CD4-positive, alpha-beta T cell (primary cell): ENCODE data around the gene MTRF1L. TPM values are rescaled to one million over a fixed set of nuclear protein-coding genes. Genes with fewer than 3 reads are reported as not detected.
"Not testable (repeated sequence)": the region's sequence is repeated elsewhere in the genome, so short reads cannot be mapped to it uniquely, and the experiment has no call there.

Source experiments
- ATAC-seq: fragments of 200-7000 bp; cut with Tn5 transposase; one replicate; pipeline ENCODE4 v1.10.0; 2022; ENCODE audit warnings: mild to moderate bottlenecking; ENCODE audit not compliant: poor library complexity
- CTCF ChIA-PET: fragments of 350-600 bp; sonication (Branson Sonifier 250); formaldehyde crosslinking; loops from one replicate; lab custom pipeline; 2021; ENCODE audit warnings: antibody characterized with exemption, inconsistent platforms; lab: Charles Lee
- POLR2A ChIA-PET: fragments of 350-600 bp; sonication (Branson Sonifier 250); formaldehyde crosslinking; loops from one replicate; lab custom pipeline; 2021; ENCODE audit warnings: antibody characterized with exemption, inconsistent platforms; lab: Charles Lee
- DNase-seq, 14 experiments: peaks; one replicate each; pipeline ENCODE4 v3.0.0-alpha.2; 2013 to 2020; ENCODE audit warnings: mixed read lengths in 2 of 14
- H3K27ac ChIP-seq, 2 donors: one replicate each; pipeline versions ENCODE4 v1.5.1 to v1.7.0; 2013; ENCODE audit warnings: low read length in 2 of 2, low read depth in 1 of 2, mild to moderate bottlenecking in 1 of 2
- H3K27me3 ChIP-seq, 2 experiments: 1 replicate in 1 of 2; 2 replicates in 1 of 2; pipeline versions ENCODE4 v1.6.1 to v1.7.0; 2013; ENCODE audit warnings: low read length in 2 of 2, control low read depth in 1 of 2, mild to moderate bottlenecking in 1 of 2, moderate library complexity in 1 of 2; ENCODE audit not compliant: insufficient read depth in 2 of 2, control insufficient read depth in 1 of 2
- H3K36me3 ChIP-seq: one replicate; pipeline ENCODE4 v1.6.1; 2013; ENCODE audit warnings: low read length, control low read depth; ENCODE audit not compliant: insufficient read depth
- H3K4me1 ChIP-seq: one replicate; pipeline ENCODE4 v1.6.1; 2013; ENCODE audit warnings: low read length, control low read depth; ENCODE audit not compliant: insufficient read depth
- H3K4me3 ChIP-seq: one replicate; pipeline ENCODE4 v1.5.1; 2013; ENCODE audit warnings: mild to moderate bottlenecking, low read length, moderate library complexity
- H3K9me3 ChIP-seq, 2 experiments: 1 replicate in 1 of 2; 2 replicates in 1 of 2; pipeline versions ENCODE4 v1.6.1 to v1.7.0; 2013; ENCODE audit warnings: low read length in 2 of 2, mild to moderate bottlenecking in 2 of 2, control low read depth in 1 of 2, moderate library complexity in 1 of 2; ENCODE audit not compliant: control insufficient read depth in 1 of 2, insufficient read depth in 1 of 2
- H3K27ac Mint-ChIP-seq: one replicate; pipeline ENCODE4 v1.8.0; 2020; ENCODE audit warnings: mixed read lengths
- H3K27me3 Mint-ChIP-seq: one replicate; pipeline ENCODE4 v1.8.0; 2021; ENCODE audit warnings: mixed read lengths
- H3K36me3 Mint-ChIP-seq: one replicate; pipeline ENCODE4 v1.8.0; 2021; ENCODE audit warnings: low read depth, mixed read lengths
- H3K4me1 Mint-ChIP-seq: one replicate; pipeline ENCODE4 v1.8.0; 2021; ENCODE audit warnings: low read depth, mixed read lengths
- H3K4me3 Mint-ChIP-seq: one replicate; pipeline ENCODE4 v1.8.0; 2020; ENCODE audit warnings: mild to moderate bottlenecking, mixed read lengths
- H3K9me3 Mint-ChIP-seq: one replicate; pipeline ENCODE4 v1.8.0; 2020; ENCODE audit warnings: mixed read lengths
- intact Hi-C, 2 experiments: fragments of 100-400 bp; cut with DNase I in 1 of 2; cut with micrococcal nuclease in 1 of 2; formaldehyde crosslinking; loops; one replicate each; pipeline versions ENCODE4 v1.15.1 to v1.9.0; 2023 to 2025; cut with DNase I, micrococcal nuclease
- total RNA-seq, 174 experiments: library from RNA in 2 of 174; stranded (reverse) in 2 of 174; gene quantifications; one replicate each; pipeline ENCODE4 v1.2.3 and lab custom pipeline; 2021 to 2026
- TF ChIP-seq, protein P1 (sequence below): fragments of 200-600 bp; IDR thresholded peaks from one replicate; pipeline ENCODE4 v1.8.0; 2022; ENCODE audit warnings: antibody characterized with exemption, mild to moderate bottlenecking

The MTRF1L gene
- total RNA-seq, 2 experiments from 2014 or later = 9.3 to 11.2 TPM

DNA sequence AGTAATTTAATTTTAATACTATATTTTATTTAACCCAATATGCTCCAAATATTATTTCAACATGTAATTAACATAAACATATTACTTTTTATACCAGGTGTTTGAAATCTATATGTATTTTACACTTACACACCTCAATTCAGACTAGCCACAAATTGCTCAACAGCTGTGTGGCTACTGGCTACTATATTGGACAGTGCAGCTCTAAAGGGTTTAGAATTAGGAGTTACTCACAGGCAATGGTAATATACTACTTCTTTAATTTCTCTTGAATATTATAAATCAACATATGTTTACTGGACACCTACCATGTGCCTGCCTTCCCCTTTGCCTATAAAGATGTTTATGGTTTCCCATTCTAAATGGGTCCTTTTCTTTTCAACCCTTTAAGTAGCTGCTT lies 2.3 kb downstream of the MTRF1L start:
- CTCF ChIA-PET = no interaction called here
- peak overlapping the region; percentile 87 for H3K27ac Mint-ChIP-seq
- no peak for ATAC-seq
- no peak overlapping the region for H3K27ac ChIP-seq
- peaks cover 69% of the 10 kb centered on the region for H3K36me3 Mint-ChIP-seq
- TF ChIP-seq, protein P1, sequence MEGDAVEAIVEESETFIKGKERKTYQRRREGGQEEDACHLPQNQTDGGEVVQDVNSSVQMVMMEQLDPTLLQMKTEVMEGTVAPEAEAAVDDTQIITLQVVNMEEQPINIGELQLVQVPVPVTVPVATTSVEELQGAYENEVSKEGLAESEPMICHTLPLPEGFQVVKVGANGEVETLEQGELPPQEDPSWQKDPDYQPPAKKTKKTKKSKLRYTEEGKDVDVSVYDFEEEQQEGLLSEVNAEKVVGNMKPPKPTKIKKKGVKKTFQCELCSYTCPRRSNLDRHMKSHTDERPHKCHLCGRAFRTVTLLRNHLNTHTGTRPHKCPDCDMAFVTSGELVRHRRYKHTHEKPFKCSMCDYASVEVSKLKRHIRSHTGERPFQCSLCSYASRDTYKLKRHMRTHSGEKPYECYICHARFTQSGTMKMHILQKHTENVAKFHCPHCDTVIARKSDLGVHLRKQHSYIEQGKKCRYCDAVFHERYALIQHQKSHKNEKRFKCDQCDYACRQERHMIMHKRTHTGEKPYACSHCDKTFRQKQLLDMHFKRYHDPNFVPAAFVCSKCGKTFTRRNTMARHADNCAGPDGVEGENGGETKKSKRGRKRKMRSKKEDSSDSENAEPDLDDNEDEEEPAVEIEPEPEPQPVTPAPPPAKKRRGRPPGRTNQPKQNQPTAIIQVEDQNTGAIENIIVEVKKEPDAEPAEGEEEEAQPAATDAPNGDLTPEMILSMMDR = no peak
- DNase-seq = no peak
- H3K36me3 ChIP-seq = peaks cover 21% of the 10 kb centered on the region
- no peaks in the 10 kb centered on the region for H3K27me3 Mint-ChIP-seq
- peaks cover 21% of the 10 kb centered on the region for H3K4me1 ChIP-seq
- H3K4me3 Mint-ChIP-seq = peak overlapping the region; percentile 93
- intact Hi-C loops = no loop called here
- POLR2A ChIA-PET = no interaction called here
- H3K4me3 ChIP-seq = no peak overlapping the region
- no peaks in the 10 kb centered on the region for H3K9me3 ChIP-seq
- H3K4me1 Mint-ChIP-seq = peaks cover 78% of the 10 kb centered on the region
- H3K27me3 ChIP-seq = no peaks in the 10 kb centered on the region
- H3K9me3 Mint-ChIP-seq = no peaks in the 10 kb centered on the region

DNA sequence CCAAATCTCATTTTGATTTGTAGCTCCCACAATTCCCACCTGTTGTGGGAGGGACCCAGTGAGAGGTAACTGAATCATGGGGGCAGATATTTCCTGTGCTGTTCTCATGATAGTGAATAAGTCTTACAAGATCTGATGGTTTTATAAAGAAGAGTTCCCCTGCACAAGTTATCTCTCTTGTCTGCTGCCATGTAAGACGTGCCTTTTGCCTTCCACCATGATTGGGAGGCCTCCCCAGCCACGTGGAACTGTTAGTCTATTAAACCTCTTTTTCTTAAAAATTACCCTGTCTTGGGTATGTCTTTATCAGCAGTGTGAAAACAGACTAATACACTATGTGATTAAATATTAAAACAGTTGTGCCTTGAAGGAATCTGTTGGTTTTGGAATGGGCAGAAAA lies 3.0 kb downstream of the MTRF1L start:
- H3K9me3 ChIP-seq, DNase-seq, H3K9me3 Mint-ChIP-seq, ATAC-seq, POLR2A ChIA-PET, H3K4me3 ChIP-seq, H3K27me3 ChIP-seq, H3K27me3 Mint-ChIP-seq, CTCF ChIA-PET, H3K27ac ChIP-seq: not testable (repeated sequence)
- peak overlapping the region; percentile 64 for H3K27ac Mint-ChIP-seq
- peaks cover 21% of the 10 kb centered on the region for H3K4me1 ChIP-seq
- peak overlapping the region; percentile 39 for H3K4me3 Mint-ChIP-seq
- peaks cover 81% of the 10 kb centered on the region for H3K4me1 Mint-ChIP-seq
- peaks cover 24% of the 10 kb centered on the region for H3K36me3 ChIP-seq
- peaks cover 75% of the 10 kb centered on the region for H3K36me3 Mint-ChIP-seq
- intact Hi-C loops = loop anchor here in 1 of 2 experiments (10.0 kb wide), 1 partner anchor 1545 kb away; the partner anchor contains the start of gene RMND1

DNA sequence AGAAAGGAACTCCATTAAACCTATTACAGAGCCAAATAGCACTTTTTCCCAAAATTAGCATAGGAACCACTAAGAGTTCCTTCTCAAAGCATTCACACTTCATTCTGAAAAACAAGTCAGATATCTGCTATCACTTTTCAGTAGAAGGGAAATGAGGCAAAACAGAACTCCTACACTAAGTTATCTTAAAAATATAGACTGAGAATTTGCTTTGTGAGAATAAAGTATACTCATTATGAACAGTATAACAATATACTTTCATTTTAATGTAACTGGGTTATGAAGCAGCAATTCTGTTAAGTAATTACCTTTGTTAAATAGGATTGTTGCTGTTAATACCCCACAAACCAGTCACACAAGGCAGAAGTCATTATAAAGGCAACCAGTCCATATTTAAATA lies 8.7 kb downstream of the MTRF1L start:
- no peaks in the 10 kb centered on the region for H3K9me3 Mint-ChIP-seq
- intact Hi-C loops = loop anchor here in 1 of 2 experiments (10.0 kb wide), 1 partner anchor 1539 kb away; the partner anchor contains the start of gene RMND1
- DNase-seq (no peak), ATAC-seq (no peak)
- no peak overlapping the region for H3K4me3 Mint-ChIP-seq
- H3K36me3 Mint-ChIP-seq = peaks cover 84% of the 10 kb centered on the region
- TF ChIP-seq, protein P1 = no peak
- H3K4me1 ChIP-seq = no peaks in the 10 kb centered on the region
- H3K27ac ChIP-seq = no peak overlapping the region
- no peaks in the 10 kb centered on the region for H3K27me3 ChIP-seq
- POLR2A ChIA-PET = no interaction called here
- H3K27ac Mint-ChIP-seq = peak overlapping the region; percentile 80
- H3K4me1 Mint-ChIP-seq = peaks cover 60% of the 10 kb centered on the region
- no peaks in the 10 kb centered on the region for H3K27me3 Mint-ChIP-seq
- H3K4me3 ChIP-seq = no peak overlapping the region
- no peaks in the 10 kb centered on the region for H3K9me3 ChIP-seq
- peaks cover 65% of the 10 kb centered on the region for H3K36me3 ChIP-seq
- CTCF ChIA-PET = no interaction called here

DNA sequence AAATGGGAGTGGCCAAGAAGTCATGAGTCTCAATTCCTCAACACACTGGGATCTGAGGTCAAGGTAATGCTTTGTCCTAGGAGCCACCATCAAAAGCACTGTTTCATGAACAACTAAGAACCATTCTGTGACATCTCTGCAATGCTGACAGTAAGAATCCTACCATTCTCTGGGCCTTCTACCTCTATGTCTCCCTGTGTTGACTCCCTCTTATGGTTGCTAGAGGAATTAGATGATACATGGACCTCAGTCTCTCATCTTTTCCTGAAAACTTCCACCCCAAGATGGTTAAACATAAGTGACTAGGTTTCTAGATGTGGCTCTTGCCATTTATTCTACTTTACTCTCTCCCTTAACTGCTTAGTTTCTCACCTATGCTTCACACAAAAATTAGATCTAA lies 9.1 kb downstream of the MTRF1L start:
- peaks cover 65% of the 10 kb centered on the region for H3K36me3 ChIP-seq
- no peaks in the 10 kb centered on the region for H3K4me1 ChIP-seq
- TF ChIP-seq, protein P1 = no peak
- Mint-ChIP-seq H3K27ac (peak overlapping the region; percentile 80), H3K4me1 (peaks cover 56% of the 10 kb centered on the region), H3K4me3 (no peak overlapping the region), H3K36me3 (peaks cover 80% of the 10 kb centered on the region), H3K27me3 (no peaks in the 10 kb centered on the region), H3K9me3 (no peaks in the 10 kb centered on the region)
- ChIA-PET CTCF (no interaction called here), POLR2A (no interaction called here)
- H3K9me3 ChIP-seq = no peaks in the 10 kb centered on the region
- intact Hi-C loops = loop anchor here in 1 of 2 experiments (10.0 kb wide), 1 partner anchor 1539 kb away; the partner anchor contains the start of gene RMND1
- DNase-seq (peak in 1 of 14 experiments; percentile 10), ATAC-seq (no peak)
- no peak overlapping the region for H3K4me3 ChIP-seq
- H3K27ac ChIP-seq = peak overlapping the region in 1 of 2 donors; percentile 7
- no peaks in the 10 kb centered on the region for H3K27me3 ChIP-seq
